RWPE2 (cell line): ENCODE measurements around the gene LSMEM2.

Experiments
- ATAC-seq: fragments of 200-7000 bp; cut with Tn5 transposase; 3 replicates; pipeline ENCODE4 v1.9.1; 2021; ENCODE audit warnings: low read depth
- DNase-seq: peaks from one replicate; pipeline ENCODE4 v3.0.0-alpha.2; 2020; ENCODE audit warnings: low spot score
- H3K27ac ChIP-seq: fragments of 450-650 bp; 2 replicates; pipeline ENCODE4 v1.5.1; 2017; ENCODE audit warnings: mild to moderate bottlenecking; ENCODE audit not compliant: poor library complexity, severe bottlenecking
- H3K27me3 ChIP-seq: fragments of 250-450 bp; sonication (Bioruptor Pico); 2 replicates; pipeline ENCODE4 v1.5.1; 2021; ENCODE audit warnings: mild to moderate bottlenecking, moderate library complexity; ENCODE audit not compliant: insufficient read depth, poor library complexity, severe bottlenecking
- H3K36me3 ChIP-seq: fragments of 250-450 bp; sonication (Bioruptor Pico); 2 replicates; pipeline ENCODE4 v1.5.1; 2020; ENCODE audit warnings: low read depth, mild to moderate bottlenecking, moderate library complexity
- H3K4me1 ChIP-seq: fragments of 250-450 bp; sonication (Bioruptor Pico); 2 replicates; pipeline ENCODE4 v1.5.1; 2021; ENCODE audit warnings: mild to moderate bottlenecking, moderate library complexity; ENCODE audit not compliant: insufficient read depth, poor library complexity, severe bottlenecking
- H3K4me3 ChIP-seq: fragments of 250-450 bp; sonication (Bioruptor Pico); 2 replicates; pipeline ENCODE4 v1.5.1; 2021; ENCODE audit warnings: mild to moderate bottlenecking, moderate library complexity; ENCODE audit not compliant: severe bottlenecking
- H3K9me3 ChIP-seq: fragments of 250-450 bp; sonication (Bioruptor Pico); 2 replicates; pipeline ENCODE4 v1.5.1; 2021; ENCODE audit warnings: mild to moderate bottlenecking, moderate library complexity; ENCODE audit not compliant: severe bottlenecking
- TF ChIP-seq, protein P1 (sequence below): fragments of 450-650 bp; IDR thresholded peaks from one replicate; pipeline ENCODE4 v1.5.1; 2017; ENCODE audit warnings: mild to moderate bottlenecking, moderate library complexity; ENCODE audit not compliant: poor library complexity, severe bottlenecking

Gene LSMEM2

DNA sequence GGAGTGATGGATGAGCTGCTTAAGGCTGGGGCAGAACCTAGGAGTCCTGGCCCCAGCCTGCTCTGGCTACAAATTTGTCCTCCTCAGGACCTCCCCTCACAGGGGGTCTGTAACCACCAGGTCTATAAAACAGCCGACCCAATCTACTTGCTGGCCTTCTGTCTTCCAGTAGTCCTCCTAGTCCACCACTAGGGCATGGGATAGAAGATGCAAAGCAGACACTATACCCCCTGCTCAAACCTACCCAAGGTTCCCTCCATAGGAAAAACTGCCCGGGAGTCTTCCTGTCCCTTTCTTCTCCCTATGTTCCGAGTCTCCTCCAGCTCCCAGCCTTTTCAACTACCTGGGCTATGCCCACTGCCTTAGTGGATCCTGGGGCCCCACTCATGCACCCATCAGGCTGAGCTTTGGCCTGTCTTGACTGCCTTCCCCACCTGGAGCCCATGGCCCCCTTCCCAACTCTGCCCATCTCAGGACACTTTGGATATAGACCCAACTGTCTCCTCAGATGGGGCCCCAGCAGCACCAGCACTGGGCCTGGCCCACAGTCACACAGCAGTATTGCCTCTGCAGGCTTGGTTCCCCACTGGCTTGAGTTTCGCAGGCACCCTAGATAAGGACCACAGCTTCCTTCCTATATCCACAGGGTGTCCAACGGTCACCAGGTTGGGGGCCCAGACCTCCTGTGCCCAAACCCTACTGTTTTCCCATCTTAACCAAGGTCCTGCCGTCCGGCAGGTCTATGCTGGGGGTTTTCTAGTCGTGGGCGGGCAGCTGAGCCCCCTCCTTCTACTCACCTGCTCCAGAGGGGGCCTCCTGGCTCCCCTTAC, 19.2 kb downstream of the LSMEM2 start:
- Histone ChIP-seq H3K9me3 (no peaks in the 10 kb centered on the region), H3K4me1 (peaks cover 9% of the 10 kb centered on the region), H3K27ac (peak overlapping the region; percentile 95), H3K27me3 (no peaks in the 10 kb centered on the region), H3K4me3 (peak overlapping the region; percentile 63), H3K36me3 (no peaks in the 10 kb centered on the region)
- TF ChIP-seq, protein P1, sequence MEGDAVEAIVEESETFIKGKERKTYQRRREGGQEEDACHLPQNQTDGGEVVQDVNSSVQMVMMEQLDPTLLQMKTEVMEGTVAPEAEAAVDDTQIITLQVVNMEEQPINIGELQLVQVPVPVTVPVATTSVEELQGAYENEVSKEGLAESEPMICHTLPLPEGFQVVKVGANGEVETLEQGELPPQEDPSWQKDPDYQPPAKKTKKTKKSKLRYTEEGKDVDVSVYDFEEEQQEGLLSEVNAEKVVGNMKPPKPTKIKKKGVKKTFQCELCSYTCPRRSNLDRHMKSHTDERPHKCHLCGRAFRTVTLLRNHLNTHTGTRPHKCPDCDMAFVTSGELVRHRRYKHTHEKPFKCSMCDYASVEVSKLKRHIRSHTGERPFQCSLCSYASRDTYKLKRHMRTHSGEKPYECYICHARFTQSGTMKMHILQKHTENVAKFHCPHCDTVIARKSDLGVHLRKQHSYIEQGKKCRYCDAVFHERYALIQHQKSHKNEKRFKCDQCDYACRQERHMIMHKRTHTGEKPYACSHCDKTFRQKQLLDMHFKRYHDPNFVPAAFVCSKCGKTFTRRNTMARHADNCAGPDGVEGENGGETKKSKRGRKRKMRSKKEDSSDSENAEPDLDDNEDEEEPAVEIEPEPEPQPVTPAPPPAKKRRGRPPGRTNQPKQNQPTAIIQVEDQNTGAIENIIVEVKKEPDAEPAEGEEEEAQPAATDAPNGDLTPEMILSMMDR: no peak
- ATAC-seq (no peak), DNase-seq (no peak)

DNA sequence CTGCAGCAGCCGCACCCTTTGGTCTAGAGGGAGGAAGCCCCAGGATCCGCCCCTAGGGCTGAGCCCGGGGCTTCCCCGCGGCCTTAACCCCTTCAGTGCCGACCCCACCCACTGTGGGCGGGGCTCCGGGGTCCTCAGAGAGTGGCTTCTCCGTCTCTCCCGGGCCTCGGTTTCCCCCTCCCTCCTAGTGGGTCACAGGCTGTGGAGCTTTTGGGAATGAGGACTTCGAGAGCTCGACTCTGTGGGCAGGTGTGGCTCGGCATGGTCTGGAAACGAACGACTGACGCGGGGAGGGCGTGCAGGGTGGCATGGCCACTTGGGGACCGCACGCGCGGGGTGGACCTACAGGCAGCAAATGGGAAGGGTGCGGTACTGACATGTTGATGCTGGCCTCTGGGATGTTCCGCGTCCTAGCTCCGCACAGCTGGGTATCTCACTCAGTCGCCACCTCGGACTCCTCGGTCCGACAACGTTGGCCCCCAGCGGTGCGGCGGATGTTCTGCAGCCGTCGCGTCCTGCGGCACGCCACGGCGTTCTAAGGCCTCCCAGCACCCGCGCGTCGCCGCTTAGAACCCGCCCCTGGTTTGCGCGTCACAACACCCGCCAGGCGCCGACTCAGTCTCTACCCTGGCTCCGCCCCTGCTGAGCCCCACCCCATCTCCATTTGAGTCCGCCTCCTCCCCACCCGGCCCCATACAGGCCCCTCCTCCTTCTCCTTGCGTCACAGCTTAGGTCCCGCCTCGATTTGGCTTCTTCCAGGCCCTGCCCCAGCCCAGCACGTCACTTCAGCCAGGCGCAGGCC, 20.1 kb downstream of the LSMEM2 start, which contains the start of the genes HYAL3 and NAA80:
HYAL3 (minus strand) TSS at position 570 of the 802 bp plus-strand sequence. CDS start 3,803 bp downstream, outside the sequence.
NAA80 (minus strand) TSS at position 570 of the 802 bp plus-strand sequence. CDS start 1,942 bp downstream, outside the sequence.
- Histone ChIP-seq H3K27me3 (no peaks in the 10 kb centered on the region), H3K4me1 (peaks cover 9% of the 10 kb centered on the region), H3K27ac (peak within 1 kb of the TSS; percentile 95), H3K4me3 (peak within 1 kb of the TSS; percentile 63), H3K36me3 (no peaks in the 10 kb centered on the region), H3K9me3 (no peaks in the 10 kb centered on the region)
- TF ChIP-seq, protein P1: peak; percentile 35
- ATAC-seq (peak; percentile 77), DNase-seq (peak; percentile 99)

DNA sequence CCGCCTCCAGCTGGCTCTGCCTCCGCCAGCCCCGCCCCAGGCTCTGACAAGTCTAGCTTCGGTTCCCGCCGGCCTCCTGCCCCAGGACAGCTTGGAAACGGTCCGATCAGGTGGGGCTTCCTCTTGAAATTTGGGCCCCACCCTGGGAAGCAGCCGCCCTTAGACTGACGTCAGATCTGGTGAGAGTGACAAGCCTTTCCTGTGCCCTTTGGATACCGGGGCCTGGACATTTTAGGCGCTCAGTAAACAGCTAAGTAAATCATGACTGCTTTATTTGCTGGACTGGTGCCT, 20.7 kb downstream of the LSMEM2 start:
- ATAC-seq (peak; percentile 73), DNase-seq (no peak)
- H3K4me3 ChIP-seq: peak overlapping the region; percentile 30
- peaks cover 9% of the 10 kb centered on the region for H3K4me1 ChIP-seq
- H3K36me3 ChIP-seq: no peaks in the 10 kb centered on the region
- H3K27ac ChIP-seq: peak overlapping the region; percentile 95
- TF ChIP-seq, protein P1: no peak
- no peaks in the 10 kb centered on the region for H3K27me3 ChIP-seq
- H3K9me3 ChIP-seq: no peaks in the 10 kb centered on the region

DNA sequence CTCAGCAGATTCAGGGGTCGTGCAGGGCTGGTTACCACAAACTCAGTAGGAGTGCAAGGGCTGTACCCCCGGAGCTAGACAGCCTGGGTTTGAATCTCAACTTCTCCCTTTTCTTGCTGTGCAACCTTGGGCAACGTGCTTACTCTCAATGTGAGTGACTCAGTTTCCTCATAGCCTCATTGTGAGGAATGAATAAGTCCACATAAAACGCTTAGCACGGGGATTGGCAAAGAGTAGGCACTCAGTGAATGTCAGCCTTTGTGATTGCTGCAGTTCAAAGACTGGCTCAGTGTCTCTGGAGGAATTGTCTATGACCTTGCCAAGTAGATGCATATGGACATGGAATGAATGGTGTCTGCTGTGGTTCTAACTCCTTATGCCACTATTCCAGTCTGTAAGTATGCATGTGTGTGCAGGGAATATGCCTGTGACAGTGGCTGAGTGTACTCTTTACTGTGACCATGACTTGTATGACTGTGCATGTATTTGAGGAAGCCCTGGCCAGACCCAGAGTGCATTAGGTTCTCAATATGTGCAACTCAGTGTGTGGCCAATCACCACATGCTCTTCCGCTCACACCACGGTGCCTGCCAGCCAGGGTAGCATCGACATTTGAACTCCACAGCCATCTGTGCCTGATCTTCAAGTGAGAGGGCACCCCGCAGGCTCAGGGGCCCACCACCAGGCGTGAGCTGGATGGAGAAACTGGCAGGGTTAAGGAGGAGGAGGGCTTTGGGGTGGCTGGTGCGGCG, 21.2 kb downstream of the LSMEM2 start:
- Histone ChIP-seq H3K36me3 (no peaks in the 10 kb centered on the region), H3K4me1 (peaks cover 9% of the 10 kb centered on the region), H3K9me3 (no peaks in the 10 kb centered on the region), H3K27me3 (no peaks in the 10 kb centered on the region), H3K4me3 (peak overlapping the region; percentile 30), H3K27ac (peak overlapping the region; percentile 95)
- DNase-seq (no peak), ATAC-seq (peak; percentile 1)
- TF ChIP-seq, protein P1: no peak
